GM18870 (cell line): ENCODE data around the gene VMAC.

Experiments
- ATAC-seq: cut with Tn5 transposase; IDR thresholded peaks from one replicate; pipeline ENCODE4 v1.9.1; 2021; ENCODE audit warnings: moderate library complexity; ENCODE audit not compliant: unreplicated experiment

Gene VMAC

GRCh38 chr19:5927441-5927821, 22.8 kb downstream of the VMAC start:
- no peak for ATAC-seq

- no peak for ATAC-seq
These were observed 24.5 kb downstream of the VMAC start for GRCh38 chr19:5929179-5929578.

- no peak for ATAC-seq
These were observed 25.0 kb downstream of the VMAC start for GRCh38 chr19:5929625-5930024.

GRCh38 chr19:5931251-5931650, 26.6 kb downstream of the VMAC start:
- no peak for ATAC-seq

GRCh38 chr19:5932146-5932545, 27.5 kb downstream of the VMAC start:
- no peak for ATAC-seq

GRCh38 chr19:5932609-5933262, 28.1 kb downstream of the VMAC start:
- no peak for ATAC-seq

GRCh38 chr19:5933391-5934068, 28.9 kb downstream of the VMAC start:
- no peak for ATAC-seq

- no peak for ATAC-seq
These were observed 29.4 kb downstream of the VMAC start for GRCh38 chr19:5934069-5934401.

- no peak for ATAC-seq
These were observed 30.3 kb downstream of the VMAC start for GRCh38 chr19:5934774-5935472.

GRCh38 chr19:5935473-5936291, 31.0 kb downstream of the VMAC start:
- no peak for ATAC-seq

GRCh38 chr19:5936292-5936592, 31.6 kb downstream of the VMAC start:
- no peak for ATAC-seq

- ATAC-seq = no peak
These were observed 32.9 kb downstream of the VMAC start for GRCh38 chr19:5937550-5937949.

- no peak for ATAC-seq
These were observed 35.9 kb downstream of the VMAC start for GRCh38 chr19:5940260-5941208.

GRCh38 chr19:5941673-5942072, 37.0 kb downstream of the VMAC start:
- ATAC-seq = no peak

GRCh38 chr19:5943045-5943444, 38.4 kb downstream of the VMAC start:
- no peak for ATAC-seq

GRCh38 chr19:5943623-5944022, 39.0 kb downstream of the VMAC start:
- no peak for ATAC-seq

- ATAC-seq = no peak
These were observed 42.8 kb downstream of the VMAC start for GRCh38 chr19:5947435-5947834.

- ATAC-seq = no peak
These were observed 44.3 kb downstream of the VMAC start for GRCh38 chr19:5948752-5949564.

GRCh38 chr19:5949792-5950305, 45.2 kb downstream of the VMAC start:
- no peak for ATAC-seq

- ATAC-seq = no peak
These were observed 46.1 kb downstream of the VMAC start for GRCh38 chr19:5950741-5951140.
